Activated T-helper 1 cell treated with anti-CD3 and anti-CD28 coated beads, Interleukin-12 subunit alpha, Interleukin-12 subunit beta, Interleukin-2, Interleukin-4 antibody, amounts not matched to agents 30 ng/mL and 10 ng/mL and 1 ng/mL, durations not matched to agents 14 hours and 24 hours and 36 hours (primary cell): ENCODE data around the gene TBC1D1. TPM values are rescaled to one million over a fixed set of nuclear protein-coding genes. Genes with fewer than 3 reads are reported as not detected.

ENCODE experiments used
- DNase-seq: peaks from one replicate; pipeline ENCODE4 v3.0.0; 2021; ENCODE audit warnings: low spot score
- H3K27ac Mint-ChIP-seq: one replicate; pipeline ENCODE4 v1.8.0; 2021; ENCODE audit warnings: mild to moderate bottlenecking, mixed read lengths
- H3K27me3 Mint-ChIP-seq: one replicate; pipeline ENCODE4 v1.8.0; 2022; ENCODE audit warnings: mild to moderate bottlenecking, moderate library complexity, mixed read lengths; ENCODE audit not compliant: insufficient read depth
- H3K36me3 Mint-ChIP-seq: one replicate; pipeline ENCODE4 v1.8.0; 2021; ENCODE audit warnings: low read depth, mixed read lengths
- H3K4me1 Mint-ChIP-seq: one replicate; pipeline ENCODE4 v1.8.0; 2021; ENCODE audit warnings: low read depth, mixed read lengths
- H3K4me3 Mint-ChIP-seq: one replicate; pipeline ENCODE4 v1.8.0; 2021; ENCODE audit warnings: mild to moderate bottlenecking, moderate library complexity, mixed read lengths
- H3K9me3 Mint-ChIP-seq: one replicate; pipeline ENCODE4 v1.8.0; 2021; ENCODE audit warnings: mixed read lengths
- intact Hi-C: fragments of 100-400 bp; cut with micrococcal nuclease; formaldehyde crosslinking; loops from one replicate; pipeline ENCODE4 v1.15.1; 2024
- total RNA-seq: library from RNA; stranded (reverse); gene quantifications from 2 replicates; pipeline ENCODE4 v1.2.3, GENCODE V29; 2022

Gene TBC1D1
- total RNA-seq, result 50.2 and 52.6 TPM in 2 replicates

DNA sequence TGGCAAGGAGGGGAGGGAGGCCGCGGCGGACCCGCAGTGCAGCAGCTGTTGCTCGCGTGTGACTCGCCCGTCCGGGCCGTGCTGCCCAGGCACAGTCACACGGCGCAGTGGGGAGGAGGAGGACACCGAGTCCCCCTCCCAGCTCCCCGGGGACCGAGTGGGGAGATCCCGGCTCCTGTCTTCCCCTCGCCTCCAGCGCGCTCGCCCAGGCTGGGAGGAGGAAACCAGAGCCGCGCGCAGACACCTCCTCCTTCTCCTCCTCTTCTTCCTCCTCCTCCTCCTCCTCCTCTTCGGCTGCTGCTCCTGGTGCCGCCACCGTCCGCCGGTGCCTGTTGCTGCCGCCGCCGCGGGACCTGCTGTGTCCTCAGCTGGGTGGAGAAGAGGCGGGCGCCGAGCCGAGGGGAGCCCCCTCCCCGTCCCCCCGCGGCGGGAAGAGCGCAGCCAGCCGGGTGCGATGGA, at the start of gene TBC1D1:
TSS of gene TBC1D1 (plus strand) at position 284 of the 459 bp plus-strand sequence. CDS start 11,012 bp downstream, outside the sequence.
- peak within 1 kb of the TSS; percentile 95 for H3K27ac Mint-ChIP-seq
- peaks cover 19% of the 10 kb centered on the region for H3K27me3 Mint-ChIP-seq
- peak within 1 kb of the TSS; percentile 93 for H3K4me3 Mint-ChIP-seq
- DNase-seq, result no peak
- no peaks in the 10 kb centered on the region for H3K36me3 Mint-ChIP-seq
- intact Hi-C loops, result loop anchor here (1.0 to 5.0 kb wide), 12 partner anchors 18 to 1566 kb away; partner anchors contain the start of genes LIAS, PGM2, RELL1 and RPL9
- peaks cover 42% of the 10 kb centered on the region for H3K4me1 Mint-ChIP-seq
- H3K9me3 Mint-ChIP-seq, result no peaks in the 10 kb centered on the region

DNA sequence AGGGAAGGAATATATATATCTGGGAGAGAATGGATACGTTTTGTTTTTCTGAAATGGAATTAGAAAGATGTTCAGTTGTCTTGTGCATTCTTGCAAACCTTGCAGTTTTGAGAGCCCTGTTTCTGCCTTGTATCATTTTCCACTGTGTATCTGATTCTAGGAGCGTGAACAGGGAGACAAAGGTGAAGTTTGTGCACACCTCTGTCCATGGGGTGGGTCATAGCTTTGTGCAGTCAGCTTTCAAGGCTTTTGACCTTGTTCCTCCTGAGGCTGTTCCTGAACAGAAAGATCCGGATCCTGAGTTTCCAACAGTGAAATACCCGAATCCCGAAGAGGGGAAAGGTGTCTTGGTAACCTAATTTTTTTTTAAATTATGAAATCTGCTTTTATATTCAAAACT, 46.7 kb upstream of the TBC1D1 start:
- Mint-ChIP-seq H3K4me3 (no peak overlapping the region), H3K9me3 (no peaks in the 10 kb centered on the region), H3K4me1 (no peaks in the 10 kb centered on the region), H3K27ac (no peak overlapping the region), H3K36me3 (peaks cover 41% of the 10 kb centered on the region), H3K27me3 (no peaks in the 10 kb centered on the region)
- no peak for DNase-seq
- intact Hi-C loops, result no loop called here

DNA sequence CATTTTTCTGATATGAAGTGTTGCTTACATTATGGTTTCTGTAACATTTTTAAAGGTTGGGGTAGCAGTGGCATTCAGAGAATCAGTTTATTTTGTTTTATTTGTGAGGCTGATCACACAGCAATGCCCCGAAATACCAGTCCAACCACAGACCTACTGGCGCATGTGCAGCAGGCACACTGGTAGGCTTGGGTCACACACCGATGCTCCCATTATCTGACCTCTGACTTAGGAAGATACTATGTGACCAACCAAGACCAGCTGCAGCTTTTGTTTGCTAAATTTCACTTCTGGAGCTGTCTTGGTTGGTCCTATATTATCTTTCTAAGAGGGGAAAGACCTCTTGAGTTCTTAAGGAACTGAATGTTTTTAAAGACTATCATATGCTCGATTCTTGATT, 45.7 kb upstream of the TBC1D1 start:
- H3K27ac Mint-ChIP-seq, result no peak overlapping the region
- no peaks in the 10 kb centered on the region for H3K9me3 Mint-ChIP-seq
- intact Hi-C loops, result no loop called here
- H3K27me3 Mint-ChIP-seq, result no peaks in the 10 kb centered on the region
- H3K4me1 Mint-ChIP-seq, result no peaks in the 10 kb centered on the region
- DNase-seq, result no peak
- no peak overlapping the region for H3K4me3 Mint-ChIP-seq
- H3K36me3 Mint-ChIP-seq, result peaks cover 36% of the 10 kb centered on the region

DNA sequence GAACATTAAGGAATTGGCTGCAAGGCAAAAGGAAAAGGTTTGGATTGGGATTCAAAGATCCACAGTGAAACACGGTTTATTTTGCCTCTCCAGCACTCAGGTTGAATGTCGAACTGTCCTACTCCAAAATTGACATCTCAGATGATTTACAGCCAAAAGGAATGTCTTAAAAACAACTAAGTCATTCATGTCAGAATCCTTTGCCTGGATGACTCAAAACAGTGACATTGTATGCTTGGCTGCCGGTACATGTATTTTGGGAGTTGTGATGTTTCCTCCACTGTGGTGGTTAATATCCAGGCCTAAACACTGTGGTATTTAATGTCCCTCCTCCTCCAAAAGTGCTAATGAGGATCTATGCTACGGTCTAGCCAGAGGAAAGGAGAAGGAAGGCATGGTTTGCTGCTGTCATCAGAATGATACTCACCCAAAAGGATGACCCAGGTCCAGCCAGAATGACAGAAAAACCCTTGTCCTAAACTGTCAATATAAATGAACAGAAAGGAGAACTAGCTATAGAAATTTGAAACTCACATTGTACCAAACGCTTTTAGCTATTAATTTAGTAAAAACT, 43.5 kb upstream of the TBC1D1 start:
- DNase-seq, result no peak
- H3K27ac Mint-ChIP-seq, result no peak overlapping the region
- peaks cover 33% of the 10 kb centered on the region for H3K36me3 Mint-ChIP-seq
- no peaks in the 10 kb centered on the region for H3K9me3 Mint-ChIP-seq
- no peak overlapping the region for H3K4me3 Mint-ChIP-seq
- H3K4me1 Mint-ChIP-seq, result no peaks in the 10 kb centered on the region
- no peaks in the 10 kb centered on the region for H3K27me3 Mint-ChIP-seq
- intact Hi-C loops, result no loop called here

GRCh38 chr4:37852376-37852775, 38.5 kb upstream of the TBC1D1 start:
- DNase-seq, result no peak
- H3K9me3 Mint-ChIP-seq, result no peaks in the 10 kb centered on the region
- no peaks in the 10 kb centered on the region for H3K27me3 Mint-ChIP-seq
- H3K27ac Mint-ChIP-seq, result no peak overlapping the region
- intact Hi-C loops, result no loop called here
- H3K4me3 Mint-ChIP-seq, result no peak overlapping the region
- H3K4me1 Mint-ChIP-seq, result no peaks in the 10 kb centered on the region
- peaks cover 25% of the 10 kb centered on the region for H3K36me3 Mint-ChIP-seq

DNA sequence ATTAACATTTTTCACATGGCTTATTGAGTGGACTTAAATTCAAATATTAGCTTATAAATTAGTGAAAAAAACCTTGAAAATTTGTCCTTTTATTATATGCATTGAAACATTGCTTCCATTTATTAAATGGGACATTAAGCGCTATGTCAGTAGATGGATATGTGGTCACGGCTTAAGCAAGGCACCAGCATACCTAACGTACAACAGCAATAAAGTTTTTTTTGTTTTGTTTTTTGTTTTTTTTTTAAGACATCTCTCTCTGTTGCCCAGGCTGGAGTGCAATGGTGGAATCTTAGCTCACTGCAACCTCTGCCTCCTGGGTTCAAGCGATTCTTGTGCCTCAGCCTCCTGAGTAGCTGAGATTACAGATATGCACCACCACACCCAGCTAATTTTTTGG, 32.8 kb upstream of the TBC1D1 start:
- intact Hi-C loops, result no loop called here
- Mint-ChIP-seq H3K27ac (no peak overlapping the region), H3K4me1 (no peaks in the 10 kb centered on the region), H3K36me3 (peaks cover 33% of the 10 kb centered on the region), H3K4me3 (no peak overlapping the region), H3K9me3 (no peaks in the 10 kb centered on the region), H3K27me3 (no peaks in the 10 kb centered on the region)
- no peak for DNase-seq

- intact Hi-C loops, result no loop called here
- Mint-ChIP-seq H3K4me1 (no peaks in the 10 kb centered on the region), H3K9me3 (no peaks in the 10 kb centered on the region), H3K27ac (no peak overlapping the region), H3K27me3 (no peaks in the 10 kb centered on the region), H3K4me3 (no peak overlapping the region), H3K36me3 (peaks cover 38% of the 10 kb centered on the region)
- no peak for DNase-seq
Observed at GRCh38 chr4:37858872-37859271, 32.0 kb upstream of the TBC1D1 start.

DNA sequence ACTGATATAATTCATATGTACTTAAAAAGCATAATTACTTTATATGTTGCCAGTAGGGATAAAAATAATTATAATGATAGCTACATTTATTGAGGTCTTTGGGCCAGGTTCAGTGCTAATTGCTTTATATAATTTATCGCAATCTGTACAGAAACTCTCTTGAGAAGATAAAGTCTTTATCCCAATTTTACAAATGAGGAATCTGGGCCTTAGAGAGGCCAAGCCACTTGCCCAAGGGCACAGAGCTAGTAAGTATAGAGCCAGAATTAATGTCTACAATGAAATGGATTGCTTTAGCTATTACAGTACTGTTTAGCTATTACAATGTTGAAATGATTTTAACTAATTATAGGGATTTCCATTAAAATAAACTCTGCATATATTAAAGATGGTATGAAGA, 30.6 kb upstream of the TBC1D1 start:
- Mint-ChIP-seq H3K27me3 (no peaks in the 10 kb centered on the region), H3K4me3 (no peak overlapping the region), H3K36me3 (peaks cover 34% of the 10 kb centered on the region), H3K9me3 (no peaks in the 10 kb centered on the region), H3K4me1 (no peaks in the 10 kb centered on the region), H3K27ac (no peak overlapping the region)
- intact Hi-C loops, result no loop called here
- no peak for DNase-seq

DNA sequence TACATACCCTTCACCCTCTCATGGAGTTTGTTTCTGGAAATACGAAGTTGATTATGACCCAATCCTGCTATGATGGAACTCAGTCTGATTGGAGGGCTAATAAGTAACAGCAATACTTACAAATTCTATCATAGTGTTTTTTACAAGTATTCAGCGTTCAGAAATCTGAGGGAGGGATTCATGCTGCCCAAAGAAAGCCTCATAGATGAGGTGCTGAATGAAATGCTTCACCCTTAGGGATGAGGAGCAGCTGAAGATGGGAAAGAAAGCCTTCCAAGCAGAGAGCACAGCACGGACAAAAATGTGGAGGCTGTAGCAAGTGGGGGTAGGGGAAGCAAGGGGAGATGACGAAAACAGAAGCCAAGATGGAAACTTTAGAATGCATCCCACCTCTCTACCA, 27.9 kb upstream of the TBC1D1 start:
- peaks cover 45% of the 10 kb centered on the region for H3K36me3 Mint-ChIP-seq
- intact Hi-C loops, result no loop called here
- H3K4me1 Mint-ChIP-seq, result no peaks in the 10 kb centered on the region
- H3K27me3 Mint-ChIP-seq, result no peaks in the 10 kb centered on the region
- H3K9me3 Mint-ChIP-seq, result no peaks in the 10 kb centered on the region
- H3K27ac Mint-ChIP-seq, result no peak overlapping the region
- no peak for DNase-seq
- no peak overlapping the region for H3K4me3 Mint-ChIP-seq

- Mint-ChIP-seq H3K36me3 (peaks cover 36% of the 10 kb centered on the region), H3K27ac (no peak overlapping the region), H3K4me1 (no peaks in the 10 kb centered on the region), H3K9me3 (no peaks in the 10 kb centered on the region), H3K4me3 (no peak overlapping the region), H3K27me3 (no peaks in the 10 kb centered on the region)
- intact Hi-C loops, result no loop called here
- no peak for DNase-seq
Observed at GRCh38 chr4:37864786-37865185, 26.1 kb upstream of the TBC1D1 start.

DNA sequence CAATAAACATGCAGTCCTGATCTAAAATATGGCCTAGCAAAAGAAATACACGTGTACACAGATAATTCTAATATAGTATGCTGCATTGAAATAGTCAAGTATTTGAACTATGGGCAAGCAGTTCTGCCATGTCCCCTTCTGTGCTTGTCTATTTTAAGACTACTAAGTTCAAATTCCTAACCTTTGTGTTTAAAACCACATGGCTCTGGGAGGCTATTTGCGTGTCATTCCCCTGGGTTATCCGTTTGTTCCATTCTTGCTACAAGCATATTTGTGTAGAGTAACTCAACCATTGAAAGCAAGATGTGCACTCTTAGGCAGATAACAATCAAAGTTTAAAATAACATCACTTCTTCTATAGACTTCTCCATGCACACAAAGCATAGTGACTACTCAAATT, 25.4 kb upstream of the TBC1D1 start:
- no peaks in the 10 kb centered on the region for H3K27me3 Mint-ChIP-seq

DNA sequence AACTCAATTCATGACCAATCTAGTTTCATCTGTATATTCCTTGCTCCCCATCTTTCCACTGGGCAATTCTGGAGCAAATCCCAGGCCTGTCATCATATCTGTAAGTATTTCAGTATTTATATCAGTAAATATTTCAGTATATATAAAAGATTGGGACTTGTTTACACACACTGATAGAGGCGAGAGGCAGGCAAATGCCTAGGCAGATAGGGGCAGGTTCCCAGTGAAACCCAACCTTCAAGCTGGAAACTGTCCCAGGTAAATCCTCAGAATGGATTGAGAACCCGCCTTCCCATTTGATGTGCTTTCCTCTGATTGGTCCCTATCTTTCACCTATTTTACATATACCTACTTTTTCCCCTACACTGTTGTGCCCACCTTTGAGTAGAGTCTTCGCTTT, 23.8 kb upstream of the TBC1D1 start:
- Mint-ChIP-seq H3K9me3 (no peaks in the 10 kb centered on the region), H3K36me3 (peaks cover 31% of the 10 kb centered on the region), H3K27me3 (no peaks in the 10 kb centered on the region), H3K27ac (no peak overlapping the region), H3K4me3 (no peak overlapping the region), H3K4me1 (peaks cover 5% of the 10 kb centered on the region)
- intact Hi-C loops, result no loop called here
- no peak for DNase-seq

More for the DNA sequence above, 25.4 kb upstream of the TBC1D1 start:
- Mint-ChIP-seq H3K27ac (no peak overlapping the region), H3K4me1 (no peaks in the 10 kb centered on the region), H3K4me3 (no peak overlapping the region), H3K9me3 (no peaks in the 10 kb centered on the region), H3K36me3 (peaks cover 36% of the 10 kb centered on the region)
- DNase-seq, result no peak
- intact Hi-C loops, result no loop called here

DNA sequence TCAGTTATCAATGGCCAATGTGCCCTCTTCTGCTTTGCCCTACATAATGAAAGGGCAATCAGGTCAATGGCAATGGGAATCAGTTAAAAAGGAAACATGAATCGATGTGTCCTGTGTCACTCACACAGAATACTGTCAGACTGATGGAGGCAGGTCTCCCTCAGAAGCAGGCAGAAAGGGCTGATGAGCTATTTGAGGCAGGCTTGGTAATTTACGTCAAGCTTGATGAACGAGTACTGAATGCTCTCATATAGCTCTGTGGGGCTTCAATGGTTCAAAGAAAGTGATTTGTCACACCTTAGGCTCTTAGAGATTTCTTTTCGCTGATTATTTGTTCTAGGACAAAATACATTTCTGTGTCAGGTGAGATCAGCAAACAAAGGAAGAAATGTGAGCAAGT, 22.6 kb upstream of the TBC1D1 start:
- peaks cover 16% of the 10 kb centered on the region for H3K4me1 Mint-ChIP-seq
- no peaks in the 10 kb centered on the region for H3K9me3 Mint-ChIP-seq
- no peak overlapping the region for H3K4me3 Mint-ChIP-seq
- no peak overlapping the region for H3K27ac Mint-ChIP-seq
- H3K36me3 Mint-ChIP-seq, result peaks cover 26% of the 10 kb centered on the region
- H3K27me3 Mint-ChIP-seq, result no peaks in the 10 kb centered on the region
- no peak for DNase-seq
- intact Hi-C loops, result no loop called here
